ENCODE results near the gene CDR2. TPM values are rescaled to one million over a fixed set of nuclear protein-coding genes. Genes with fewer than 3 reads are reported as not detected.
A peak's percentile ranks its signal among the peaks of the same experiment; 100 is the strongest.

The CDR2 gene
- total and polyA plus RNA-seq, 4 donors: 14.8 to 22.2 (median 19.0) TPM

DNA sequence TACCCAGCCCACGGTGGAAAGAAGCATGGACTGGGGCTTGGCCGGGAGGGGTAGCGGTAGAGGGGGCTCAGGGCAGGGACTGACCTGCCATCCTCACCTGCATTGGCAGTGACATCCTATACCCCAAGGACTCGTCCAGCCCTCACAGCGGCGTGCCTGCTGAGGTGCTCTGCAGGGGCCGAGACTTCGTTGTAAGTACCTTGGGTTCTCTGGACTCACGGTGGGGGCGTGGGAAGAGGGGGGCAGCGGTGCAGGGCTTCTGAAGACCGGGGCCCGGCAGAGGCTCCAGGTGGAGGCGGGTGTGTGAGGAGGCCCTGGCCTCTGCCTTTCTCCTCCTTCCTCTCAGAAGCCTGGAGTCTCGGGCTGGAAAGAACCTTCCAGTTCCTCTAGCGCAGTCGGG lies 51.7 kb downstream of the CDR2 start:
- no peak for DNase-seq (ENCODE audit: low read depth in 4 of 6, low spot score in 6 of 6)
- Histone ChIP-seq H3K27me3 (ENCODE audit: control insufficient read depth, insufficient read depth, low read length) (no peaks in the 10 kb centered on the region), H3K9me3 (ENCODE audit: control insufficient read depth, insufficient read depth, low read length) (no peaks in the 10 kb centered on the region), H3K4me1 (ENCODE audit: control insufficient read depth, insufficient read depth, low read length) (no peaks in the 10 kb centered on the region), H3K4me3 (ENCODE audit: low read depth, low read length) (no peak overlapping the region), H3K27ac (ENCODE audit: low read depth, low read length) (no peak overlapping the region), H3K36me3 (ENCODE audit: control insufficient read depth, insufficient read depth, low read length) (peaks cover 87% of the 10 kb centered on the region)
- 95% methylated on average over 8 of the region's 17 CpGs for WGBS (ENCODE audit: insufficient coverage)

DNA sequence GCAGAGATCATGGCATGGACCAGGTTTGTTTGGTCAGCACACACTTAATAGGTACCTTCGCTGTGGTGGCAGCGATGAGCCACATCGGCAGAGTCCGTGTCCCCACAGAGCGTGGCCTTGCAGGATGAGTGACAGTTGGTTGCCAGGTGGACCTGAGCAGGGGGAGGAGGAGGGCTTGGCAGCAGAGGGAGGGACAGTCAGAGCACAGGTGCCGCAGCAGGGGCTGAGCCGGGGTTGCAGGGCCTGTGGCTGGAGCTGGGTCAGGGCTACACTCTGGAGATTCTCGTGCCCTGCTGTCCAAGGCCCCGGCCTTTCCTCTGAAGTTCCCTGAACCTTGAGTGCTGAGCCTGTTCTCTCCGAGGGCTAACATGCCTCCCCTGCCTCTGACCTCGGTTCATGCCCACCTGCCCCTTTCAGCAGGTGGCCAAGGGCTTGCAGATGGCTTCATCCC lies 52.4 kb downstream of the CDR2 start:
- Histone ChIP-seq H3K36me3 (ENCODE audit: control insufficient read depth, insufficient read depth, low read length) (peaks cover 87% of the 10 kb centered on the region), H3K4me3 (ENCODE audit: low read depth, low read length) (no peak overlapping the region), H3K27ac (ENCODE audit: low read depth, low read length) (no peak overlapping the region), H3K4me1 (ENCODE audit: control insufficient read depth, insufficient read depth, low read length) (no peaks in the 10 kb centered on the region), H3K9me3 (ENCODE audit: control insufficient read depth, insufficient read depth, low read length) (no peaks in the 10 kb centered on the region), H3K27me3 (ENCODE audit: control insufficient read depth, insufficient read depth, low read length) (no peaks in the 10 kb centered on the region)
- WGBS (ENCODE audit: insufficient coverage): 95% methylated on average over 11 of the region's 11 CpGs
- DNase-seq (ENCODE audit: low read depth in 4 of 6, low spot score in 6 of 6): no peak

DNA sequence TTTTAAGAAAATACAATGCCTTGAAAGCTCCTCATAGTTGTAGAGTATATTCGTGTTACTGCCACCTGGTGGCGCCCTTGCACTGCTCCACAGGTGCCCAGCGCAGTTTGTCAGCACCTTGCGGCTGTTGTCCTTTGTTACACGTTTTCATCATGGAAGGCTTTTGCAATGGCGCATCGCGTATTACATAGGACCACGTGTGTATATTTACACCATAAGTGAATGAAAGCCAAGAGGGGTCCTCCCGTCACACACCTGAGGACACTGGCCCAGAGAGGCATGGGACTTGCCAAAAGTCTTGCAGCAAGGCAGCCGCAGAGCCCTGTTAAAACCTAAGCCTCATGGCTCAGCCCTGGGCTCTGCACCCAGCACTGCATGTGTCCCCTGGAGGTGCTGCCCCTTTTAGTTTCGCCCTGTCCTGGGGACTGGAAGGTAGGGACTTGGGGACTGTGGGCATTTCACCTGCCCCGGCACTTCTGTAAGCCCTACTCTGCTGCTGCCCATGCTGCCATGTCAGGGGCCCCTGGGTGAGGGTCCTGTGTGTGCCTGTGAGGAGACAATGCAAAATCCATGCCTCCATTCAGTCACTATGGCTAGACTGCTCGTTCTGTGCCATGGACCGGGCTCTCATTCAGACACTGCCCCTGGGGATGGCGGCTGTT lies 52.9 kb downstream of the CDR2 start:
- Histone ChIP-seq H3K4me1 (ENCODE audit: control insufficient read depth, insufficient read depth, low read length) (no peaks in the 10 kb centered on the region), H3K36me3 (ENCODE audit: control insufficient read depth, insufficient read depth, low read length) (peaks cover 87% of the 10 kb centered on the region), H3K27ac (ENCODE audit: low read depth, low read length) (no peak overlapping the region), H3K27me3 (ENCODE audit: control insufficient read depth, insufficient read depth, low read length) (no peaks in the 10 kb centered on the region), H3K9me3 (ENCODE audit: control insufficient read depth, insufficient read depth, low read length) (no peaks in the 10 kb centered on the region), H3K4me3 (ENCODE audit: low read depth, low read length) (no peak overlapping the region)
- 65% methylated on average over 9 of the region's 16 CpGs for WGBS (ENCODE audit: insufficient coverage)
- DNase-seq (ENCODE audit: low read depth in 4 of 6, low spot score in 6 of 6): peak in 5 of 6 donors; percentile 45 to 94 (median 59)

DNA sequence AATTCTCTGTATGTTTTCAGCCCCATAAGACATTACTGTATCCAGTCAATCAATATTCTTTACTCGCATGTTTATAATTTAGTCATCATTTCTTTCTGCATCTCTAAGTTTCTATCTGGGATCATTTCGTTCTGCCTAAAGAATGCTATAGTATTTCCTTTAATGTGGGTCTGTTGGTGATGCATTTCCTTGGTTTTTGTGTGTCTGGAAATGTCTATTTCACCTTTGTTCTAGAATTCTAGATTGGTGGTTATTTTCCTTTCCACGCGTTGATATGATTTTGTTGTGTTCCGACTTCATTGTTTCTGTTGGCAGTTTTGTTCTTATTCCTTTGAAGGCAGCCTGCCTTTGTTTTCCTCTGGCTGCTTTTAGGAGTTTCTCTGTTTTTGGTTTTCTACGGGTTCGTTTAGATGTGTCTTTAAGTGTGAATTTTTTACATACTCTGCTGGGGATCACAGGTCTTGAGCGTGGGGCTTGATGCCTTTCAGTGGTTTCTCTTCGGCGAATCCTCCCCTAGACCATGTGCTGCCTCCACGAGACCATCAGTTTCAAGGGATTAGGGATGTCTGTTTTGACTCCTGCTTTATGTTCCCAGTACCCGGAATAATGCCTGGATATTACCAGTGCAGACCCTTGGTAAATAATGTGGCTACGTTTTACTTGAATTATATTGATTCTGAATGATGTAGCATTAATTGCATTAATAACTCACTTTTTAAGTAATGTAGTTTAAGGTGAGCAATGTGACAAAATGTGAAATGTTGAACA lies 53.7 kb downstream of the CDR2 start:
- H3K27ac ChIP-seq (ENCODE audit: low read depth, low read length): no peak overlapping the region
- WGBS (ENCODE audit: insufficient coverage): 94% methylated on average over 6 of the region's 13 CpGs
- no peaks in the 10 kb centered on the region for H3K27me3 ChIP-seq (ENCODE audit: control insufficient read depth, insufficient read depth, low read length)
- H3K36me3 ChIP-seq (ENCODE audit: control insufficient read depth, insufficient read depth, low read length): peaks cover 85% of the 10 kb centered on the region
- H3K4me3 ChIP-seq (ENCODE audit: low read depth, low read length): no peak overlapping the region
- DNase-seq (ENCODE audit: low read depth in 4 of 6, low spot score in 6 of 6): no peak
- no peaks in the 10 kb centered on the region for H3K4me1 ChIP-seq (ENCODE audit: control insufficient read depth, insufficient read depth, low read length)
- no peaks in the 10 kb centered on the region for H3K9me3 ChIP-seq (ENCODE audit: control insufficient read depth, insufficient read depth, low read length)

DNA sequence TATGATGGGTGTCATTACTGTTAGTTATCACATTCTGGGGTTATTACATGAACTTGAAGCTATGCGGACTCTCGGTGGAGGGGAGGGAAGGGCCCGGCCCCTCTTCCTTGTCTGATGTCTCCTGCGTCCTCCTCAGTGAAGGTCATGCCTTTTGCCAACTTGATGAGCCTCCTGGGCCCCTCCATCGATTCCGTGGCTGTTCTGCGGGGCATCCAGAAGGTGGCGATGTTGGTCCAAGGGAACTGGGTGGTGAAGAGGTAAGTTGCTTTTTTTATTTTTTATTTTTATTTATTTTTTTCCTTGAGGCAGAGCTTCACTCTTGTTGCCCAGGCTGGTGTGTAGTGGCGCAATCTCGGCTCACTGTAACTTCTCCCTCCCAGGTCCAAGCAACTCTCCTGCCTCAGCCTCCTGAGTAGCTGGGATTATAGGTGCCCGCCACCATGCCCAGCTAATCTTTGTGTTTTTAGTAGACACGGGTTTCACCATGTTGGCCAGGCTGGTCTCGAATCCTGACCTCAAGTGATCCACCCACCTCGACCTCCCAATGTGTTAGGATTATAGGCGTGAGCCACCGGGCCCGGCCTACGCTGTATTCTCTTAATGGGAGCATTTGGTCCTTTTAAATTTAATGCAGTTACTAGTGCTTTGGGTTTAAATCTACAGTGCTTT lies 55.6 kb downstream of the CDR2 start:
- 90% methylated on average over 4 of the region's 18 CpGs for WGBS (ENCODE audit: insufficient coverage)
- DNase-seq (ENCODE audit: low read depth in 4 of 6, low spot score in 6 of 6): no peak
- Histone ChIP-seq H3K9me3 (ENCODE audit: control insufficient read depth, insufficient read depth, low read length) (no peaks in the 10 kb centered on the region), H3K27ac (ENCODE audit: low read depth, low read length) (no peak overlapping the region), H3K36me3 (ENCODE audit: control insufficient read depth, insufficient read depth, low read length) (peaks cover 83% of the 10 kb centered on the region), H3K4me1 (ENCODE audit: control insufficient read depth, insufficient read depth, low read length) (no peaks in the 10 kb centered on the region), H3K27me3 (ENCODE audit: control insufficient read depth, insufficient read depth, low read length) (no peaks in the 10 kb centered on the region), H3K4me3 (ENCODE audit: low read depth, low read length) (no peak overlapping the region)

DNA sequence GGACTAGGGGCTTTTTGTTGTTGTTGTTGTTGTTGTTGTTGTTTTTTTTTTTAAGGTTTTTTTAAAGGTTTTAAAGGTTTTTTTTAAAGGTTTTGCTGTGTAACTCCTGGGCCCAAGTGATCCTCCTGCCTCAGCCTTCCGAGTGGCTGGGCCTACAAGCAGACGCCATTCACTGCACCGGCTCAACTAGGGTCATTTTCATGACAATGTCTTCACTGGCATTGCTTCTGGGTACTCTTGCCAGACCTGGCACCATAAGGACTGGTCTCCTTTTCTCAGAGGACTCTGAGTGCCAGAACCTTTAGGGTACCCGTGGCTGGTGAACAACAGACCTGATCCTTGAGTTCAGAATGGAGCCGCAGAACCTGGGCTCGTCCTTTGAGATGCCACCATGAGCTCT lies 56.8 kb downstream of the CDR2 start:
- Histone ChIP-seq H3K36me3 (ENCODE audit: control insufficient read depth, insufficient read depth, low read length) (peaks cover 83% of the 10 kb centered on the region), H3K4me3 (ENCODE audit: low read depth, low read length) (no peak overlapping the region), H3K27ac (ENCODE audit: low read depth, low read length) (no peak overlapping the region), H3K4me1 (ENCODE audit: control insufficient read depth, insufficient read depth, low read length) (no peaks in the 10 kb centered on the region), H3K9me3 (ENCODE audit: control insufficient read depth, insufficient read depth, low read length) (no peaks in the 10 kb centered on the region), H3K27me3 (ENCODE audit: control insufficient read depth, insufficient read depth, low read length) (no peaks in the 10 kb centered on the region)
- WGBS (ENCODE audit: insufficient coverage): 89% methylated on average over 6 of the region's 6 CpGs
- DNase-seq (ENCODE audit: low read depth in 4 of 6, low spot score in 6 of 6): no peak

DNA sequence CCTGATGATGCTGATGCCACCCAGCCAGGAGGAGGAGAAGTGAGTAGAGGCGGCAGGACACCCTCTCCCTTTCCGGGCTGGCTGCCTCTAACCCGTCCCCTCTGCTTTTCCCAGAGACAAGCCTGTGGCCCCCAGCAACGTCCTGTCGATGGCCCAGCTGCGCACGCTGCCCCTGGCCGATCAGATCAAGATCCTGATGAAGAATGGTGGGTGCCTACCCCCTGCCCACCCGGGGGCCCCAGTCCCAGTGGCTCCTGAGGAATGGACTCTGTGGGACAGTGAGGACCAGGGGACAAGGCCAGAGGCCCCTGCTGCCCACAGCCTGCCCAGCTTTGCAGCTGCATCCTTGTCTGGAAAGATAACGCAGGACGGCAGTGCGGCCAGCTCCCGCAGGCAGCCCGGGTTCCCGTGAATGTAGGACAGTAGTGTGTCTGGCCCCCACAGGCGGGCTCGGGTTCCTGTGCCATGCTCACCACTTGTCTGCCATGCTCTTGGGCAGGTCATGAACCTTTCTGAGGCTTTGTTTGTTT lies 57.4 kb downstream of the CDR2 start:
- Histone ChIP-seq H3K4me3 (ENCODE audit: low read depth, low read length) (no peak overlapping the region), H3K9me3 (ENCODE audit: control insufficient read depth, insufficient read depth, low read length) (no peaks in the 10 kb centered on the region), H3K36me3 (ENCODE audit: control insufficient read depth, insufficient read depth, low read length) (peaks cover 83% of the 10 kb centered on the region), H3K27ac (ENCODE audit: low read depth, low read length) (no peak overlapping the region), H3K27me3 (ENCODE audit: control insufficient read depth, insufficient read depth, low read length) (no peaks in the 10 kb centered on the region), H3K4me1 (ENCODE audit: control insufficient read depth, insufficient read depth, low read length) (no peaks in the 10 kb centered on the region)
- no peak for DNase-seq (ENCODE audit: low read depth in 4 of 6, low spot score in 6 of 6)
- WGBS (ENCODE audit: insufficient coverage): 91% methylated on average over 16 of the region's 17 CpGs

DNA sequence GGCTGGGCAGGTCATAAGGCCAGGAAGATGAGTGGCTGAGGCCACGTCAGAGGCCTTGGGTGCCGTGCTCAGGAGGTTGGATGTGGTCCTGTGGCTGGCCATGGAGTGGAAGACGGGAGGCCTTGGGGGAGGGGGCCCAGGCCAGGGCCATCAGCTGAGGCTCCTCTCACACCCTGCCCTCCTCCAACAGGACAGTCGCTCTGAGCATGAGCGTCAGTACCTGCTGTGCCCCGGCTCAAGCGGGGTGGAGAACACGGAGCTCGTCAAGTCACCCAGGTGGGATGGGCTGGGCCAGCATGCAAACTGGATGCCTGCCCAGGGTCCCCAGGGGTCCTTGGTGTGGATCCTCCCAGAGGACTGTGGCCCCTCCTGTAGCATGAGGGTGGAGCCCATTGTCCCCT lies 58.0 kb downstream of the CDR2 start:
- no peaks in the 10 kb centered on the region for H3K4me1 ChIP-seq (ENCODE audit: control insufficient read depth, insufficient read depth, low read length)
- H3K27me3 ChIP-seq (ENCODE audit: control insufficient read depth, insufficient read depth, low read length): no peaks in the 10 kb centered on the region
- 87% methylated on average over 9 of the region's 9 CpGs for WGBS (ENCODE audit: insufficient coverage)
- no peaks in the 10 kb centered on the region for H3K9me3 ChIP-seq (ENCODE audit: control insufficient read depth, insufficient read depth, low read length)
- H3K27ac ChIP-seq (ENCODE audit: low read depth, low read length): no peak overlapping the region
- peaks cover 81% of the 10 kb centered on the region for H3K36me3 ChIP-seq (ENCODE audit: control insufficient read depth, insufficient read depth, low read length)
- no peak for DNase-seq (ENCODE audit: low read depth in 4 of 6, low spot score in 6 of 6)
- no peak overlapping the region for H3K4me3 ChIP-seq (ENCODE audit: low read depth, low read length)

DNA sequence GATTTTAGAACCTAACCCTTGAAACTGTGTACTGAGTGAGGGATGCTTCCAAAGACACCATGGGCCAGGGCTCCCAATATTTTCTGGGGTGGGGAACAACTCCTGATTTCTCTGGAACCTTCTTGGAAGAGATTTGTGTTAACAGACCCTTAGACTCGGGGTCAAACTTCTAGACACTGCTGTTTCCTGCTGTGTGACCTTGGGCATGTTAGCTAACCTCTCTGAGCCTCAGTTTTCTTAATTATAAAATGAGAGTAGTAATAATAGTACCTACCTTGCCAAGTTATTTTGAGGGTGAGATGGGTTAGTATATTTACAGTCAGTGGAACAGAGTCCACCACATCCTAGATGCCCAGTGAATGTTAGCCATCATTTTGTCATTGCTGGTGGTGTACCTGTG lies 58.4 kb downstream of the CDR2 start:
- Histone ChIP-seq H3K9me3 (ENCODE audit: control insufficient read depth, insufficient read depth, low read length) (no peaks in the 10 kb centered on the region), H3K36me3 (ENCODE audit: control insufficient read depth, insufficient read depth, low read length) (peaks cover 83% of the 10 kb centered on the region), H3K4me3 (ENCODE audit: low read depth, low read length) (no peak overlapping the region), H3K27ac (ENCODE audit: low read depth, low read length) (no peak overlapping the region), H3K27me3 (ENCODE audit: control insufficient read depth, insufficient read depth, low read length) (no peaks in the 10 kb centered on the region), H3K4me1 (ENCODE audit: control insufficient read depth, insufficient read depth, low read length) (no peaks in the 10 kb centered on the region)
- WGBS (ENCODE audit: insufficient coverage): no CpG with 5 or more reads among the region's 1 CpG
- no peak for DNase-seq (ENCODE audit: low read depth in 4 of 6, low spot score in 6 of 6)

Data from spinal cord (tissue), 10 donors.